SK-N-SH treated with all-trans-retinoic acid at 6 μM for 48 hours (cell line): ENCODE results near the gene YPEL1.

ENCODE experiments used
- CREB5 ChIP-seq: fragments of 250-450 bp; sonication (Bioruptor Pico); IDR thresholded peaks from 2 replicates; pipeline ENCODE4 v1.5.1; 2020; ENCODE audit warnings: low read depth, mild to moderate bottlenecking, moderate library complexity
- ESRRG ChIP-seq: fragments of 250-450 bp; sonication (Bioruptor Pico); IDR thresholded peaks from 2 replicates; pipeline ENCODE4 v1.6.1; 2021; ENCODE audit warnings: mild to moderate bottlenecking
- GLIS3 ChIP-seq: fragments of 250-450 bp; sonication (Bioruptor Pico); IDR thresholded peaks from 2 replicates; pipeline ENCODE4 v1.5.0; 2020; ENCODE audit warnings: mild to moderate bottlenecking, moderate library complexity
- OSR1 ChIP-seq: fragments of 250-450 bp; sonication (Bioruptor Pico); IDR thresholded peaks from 2 replicates; pipeline ENCODE4 v1.8.0; 2022; ENCODE audit warnings: moderate library complexity, mild to moderate bottlenecking, inconsistent platforms
- PATZ1 ChIP-seq: fragments of 250-450 bp; sonication (Bioruptor Pico); IDR thresholded peaks from 2 replicates; pipeline ENCODE4 v1.8.0; 2020; ENCODE audit warnings: mild to moderate bottlenecking, moderate library complexity, borderline replicate concordance
- POU6F1 ChIP-seq: fragments of 250-450 bp; sonication (Bioruptor Pico); IDR thresholded peaks from 2 replicates; pipeline ENCODE4 v1.8.0; 2021; ENCODE audit warnings: low read depth, mild to moderate bottlenecking, moderate library complexity, borderline replicate concordance
- PPARA ChIP-seq: fragments of 250-450 bp; sonication (Bioruptor Pico); IDR thresholded peaks from 2 replicates; pipeline ENCODE4 v1.5.0; 2020; ENCODE audit warnings: mild to moderate bottlenecking, borderline replicate concordance
- SNAI2 ChIP-seq: fragments of 250-450 bp; sonication (Bioruptor Pico); IDR thresholded peaks from 2 replicates; pipeline ENCODE4 v1.5.0; 2020; ENCODE audit warnings: mild to moderate bottlenecking, moderate library complexity
- TCF4 ChIP-seq: fragments of 250-450 bp; sonication (Bioruptor Pico); IDR thresholded peaks from 2 replicates; pipeline ENCODE4 v1.8.0; 2021; ENCODE audit warnings: mild to moderate bottlenecking, moderate library complexity, borderline replicate concordance
- TOX ChIP-seq: fragments of 250-450 bp; sonication (Bioruptor Pico); IDR thresholded peaks from 2 replicates; pipeline ENCODE4 v1.8.0; 2021; ENCODE audit warnings: mild to moderate bottlenecking, moderate library complexity, borderline replicate concordance
- TSHZ2 ChIP-seq: fragments of 250-450 bp; sonication (Bioruptor Pico); IDR thresholded peaks from 2 replicates; pipeline ENCODE4 v1.5.0; 2020; ENCODE audit warnings: mild to moderate bottlenecking, moderate library complexity
- ZFP3 ChIP-seq: fragments of 250-450 bp; sonication (Bioruptor Pico); IDR thresholded peaks from 2 replicates; pipeline ENCODE4 v1.5.0; 2020; ENCODE audit warnings: mild to moderate bottlenecking, moderate library complexity

- TF ChIP-seq TOX (CRISPR knock-in tag) (no peak), ESRRG (CRISPR knock-in tag) (no peak), TSHZ2 (CRISPR knock-in tag) (no peak), CREB5 (CRISPR knock-in tag) (no peak), ZFP3 (no peak), PATZ1 (CRISPR knock-in tag) (no peak), PPARA (CRISPR knock-in tag) (no peak), GLIS3 (CRISPR knock-in tag) (no peak), OSR1 (no peak), SNAI2 (CRISPR knock-in tag) (no peak), POU6F1 (CRISPR knock-in tag) (no peak), TCF4 (no peak)
Observed at GRCh38 chr22:21780259-21780658, 44.7 kb upstream of the YPEL1 start.
